ENCODE measurements around the gene SLC22A3. TPM values are rescaled to one million over a fixed set of nuclear protein-coding genes. Genes with fewer than 3 reads are reported as not detected.
A peak's percentile ranks its signal among the peaks of the same experiment; 100 is the strongest.

SLC22A3 gene
- total RNA-seq, 1 donor from 2014 or later: not detected

DNA sequence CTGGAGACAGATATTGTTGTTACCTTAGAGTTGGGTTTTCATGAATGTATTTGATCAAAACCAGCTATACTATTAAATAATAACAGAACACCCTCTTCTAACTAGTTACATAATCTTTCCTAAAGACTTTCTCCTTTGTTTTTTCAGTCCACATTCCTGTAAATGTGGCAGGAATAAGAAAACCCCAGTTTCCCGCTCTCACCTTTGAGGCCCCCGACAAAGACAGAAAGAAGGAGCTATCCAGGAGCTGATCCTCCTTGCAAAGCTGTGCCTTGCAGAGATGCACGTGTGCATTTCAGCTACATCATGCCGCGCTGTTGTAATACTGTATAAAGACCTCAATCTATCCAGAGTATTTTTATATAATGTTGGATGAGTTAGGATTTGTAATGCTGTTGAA is 102.7 kb downstream of the SLC22A3 start:
- intact Hi-C loops (cut with micrococcal nuclease): no loop called here
- ChIA-PET POLR2A (no interaction called here), CTCF (interaction anchor here (1.4 kb wide), 1 partner anchor 9 kb away, joined by 3 read pairs; no protein-coding TSS in a partner anchor)
- Mint-ChIP-seq H3K27ac (no peak overlapping the region), H3K9me3 (peaks cover 5% of the 10 kb centered on the region), H3K36me3 (ENCODE audit: low read depth) (no peaks in the 10 kb centered on the region), H3K27me3 (peaks cover 21% of the 10 kb centered on the region), H3K4me1 (no peaks in the 10 kb centered on the region), H3K4me3 (no peak overlapping the region)
- TF ChIP-seq, protein P1, sequence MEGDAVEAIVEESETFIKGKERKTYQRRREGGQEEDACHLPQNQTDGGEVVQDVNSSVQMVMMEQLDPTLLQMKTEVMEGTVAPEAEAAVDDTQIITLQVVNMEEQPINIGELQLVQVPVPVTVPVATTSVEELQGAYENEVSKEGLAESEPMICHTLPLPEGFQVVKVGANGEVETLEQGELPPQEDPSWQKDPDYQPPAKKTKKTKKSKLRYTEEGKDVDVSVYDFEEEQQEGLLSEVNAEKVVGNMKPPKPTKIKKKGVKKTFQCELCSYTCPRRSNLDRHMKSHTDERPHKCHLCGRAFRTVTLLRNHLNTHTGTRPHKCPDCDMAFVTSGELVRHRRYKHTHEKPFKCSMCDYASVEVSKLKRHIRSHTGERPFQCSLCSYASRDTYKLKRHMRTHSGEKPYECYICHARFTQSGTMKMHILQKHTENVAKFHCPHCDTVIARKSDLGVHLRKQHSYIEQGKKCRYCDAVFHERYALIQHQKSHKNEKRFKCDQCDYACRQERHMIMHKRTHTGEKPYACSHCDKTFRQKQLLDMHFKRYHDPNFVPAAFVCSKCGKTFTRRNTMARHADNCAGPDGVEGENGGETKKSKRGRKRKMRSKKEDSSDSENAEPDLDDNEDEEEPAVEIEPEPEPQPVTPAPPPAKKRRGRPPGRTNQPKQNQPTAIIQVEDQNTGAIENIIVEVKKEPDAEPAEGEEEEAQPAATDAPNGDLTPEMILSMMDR (IDR thresholded peaks at IDR 0.05): no peak
- ATAC-seq (ENCODE audit: low read depth) (no peak), DNase-seq (no peak)

GRCh38 chr6:160454303-160454702 is 106.1 kb downstream of the SLC22A3 start:
- CTCF ChIA-PET: interaction anchor here (1.2 to 3.3 kb wide), 3 partner anchors 591 to 821 kb away, joined by 4 to 32 read pairs (median 4); no protein-coding TSS in a partner anchor
- H3K4me3 Mint-ChIP-seq: no peak overlapping the region
- H3K27me3 Mint-ChIP-seq: peaks cover 6% of the 10 kb centered on the region
- no peaks in the 10 kb centered on the region for H3K36me3 Mint-ChIP-seq (ENCODE audit: low read depth)
- no peak overlapping the region for H3K27ac Mint-ChIP-seq
- intact Hi-C loops (cut with micrococcal nuclease): no loop called here
- H3K4me1 Mint-ChIP-seq: peaks cover 7% of the 10 kb centered on the region
- H3K9me3 Mint-ChIP-seq: peaks cover 5% of the 10 kb centered on the region
- no peak for DNase-seq
- ATAC-seq (ENCODE audit: low read depth): no peak
- POLR2A ChIA-PET: no interaction called here
- TF ChIP-seq, protein P1 (IDR thresholded peaks at IDR 0.05): no peak

- no peaks in the 10 kb centered on the region for H3K36me3 Mint-ChIP-seq (ENCODE audit: low read depth)
- DNase-seq: no peak
- H3K27me3 Mint-ChIP-seq: peaks cover 10% of the 10 kb centered on the region
- no peak overlapping the region for H3K4me3 Mint-ChIP-seq
- intact Hi-C loops (cut with micrococcal nuclease): loop anchor here (5.0 kb wide), 1 partner anchor 1303 kb away; no protein-coding TSS in a partner anchor
- CTCF ChIA-PET: interaction anchor here (0.8 to 3.3 kb wide), 10 partner anchors 9 to 1286 kb away, joined by 3 to 32 read pairs (median 4); partner anchors contain the start of gene FNDC1
- ATAC-seq (ENCODE audit: low read depth): no peak
- no peaks in the 10 kb centered on the region for H3K9me3 Mint-ChIP-seq
- no peak overlapping the region for H3K27ac Mint-ChIP-seq
- POLR2A ChIA-PET: no interaction called here
- TF ChIP-seq, protein P1 (IDR thresholded peaks at IDR 0.05): no peak
- peaks cover 12% of the 10 kb centered on the region for H3K4me1 Mint-ChIP-seq
Measured at GRCh38 chr6:160455081-160455480, 106.9 kb downstream of the SLC22A3 start.

GRCh38 chr6:160455541-160456213 is 107.5 kb downstream of the SLC22A3 start:
- H3K27me3 Mint-ChIP-seq: peaks cover 11% of the 10 kb centered on the region
- H3K9me3 Mint-ChIP-seq: no peaks in the 10 kb centered on the region
- no peak overlapping the region for H3K4me3 Mint-ChIP-seq
- H3K27ac Mint-ChIP-seq: no peak overlapping the region
- DNase-seq: peak; percentile 52
- POLR2A ChIA-PET: no interaction called here
- H3K4me1 Mint-ChIP-seq: peaks cover 18% of the 10 kb centered on the region
- intact Hi-C loops (cut with micrococcal nuclease): loop anchor here (1.0 to 5.0 kb wide), 6 partner anchors 317 to 1303 kb away; no protein-coding TSS in a partner anchor
- H3K36me3 Mint-ChIP-seq (ENCODE audit: low read depth): no peaks in the 10 kb centered on the region
- peak; percentile 88 for ATAC-seq (ENCODE audit: low read depth)
- TF ChIP-seq, protein P1 (IDR thresholded peaks at IDR 0.05): peak; percentile 27
- CTCF ChIA-PET: interaction anchor here (0.8 to 3.3 kb wide), 10 partner anchors 8 to 1286 kb away, joined by 3 to 32 read pairs (median 4); partner anchors contain the start of gene FNDC1

GRCh38 chr6:160456214-160456546 is 108.0 kb downstream of the SLC22A3 start:
- POLR2A ChIA-PET: no interaction called here
- ATAC-seq (ENCODE audit: low read depth) (no peak), DNase-seq (no peak)
- CTCF ChIA-PET: interaction anchor here (1.0 to 3.3 kb wide), 6 partner anchors 8 to 1287 kb away, joined by 3 to 32 read pairs (median 3); partner anchors contain the start of gene FNDC1
- Mint-ChIP-seq H3K4me3 (no peak overlapping the region), H3K9me3 (no peaks in the 10 kb centered on the region), H3K27me3 (peaks cover 11% of the 10 kb centered on the region), H3K27ac (no peak overlapping the region), H3K4me1 (peaks cover 22% of the 10 kb centered on the region), H3K36me3 (ENCODE audit: low read depth) (no peaks in the 10 kb centered on the region)
- TF ChIP-seq, protein P1 (IDR thresholded peaks at IDR 0.05): no peak
- intact Hi-C loops (cut with micrococcal nuclease): loop anchor here (1.0 to 5.0 kb wide), 6 partner anchors 318 to 1304 kb away; no protein-coding TSS in a partner anchor
